Measurements from ENCODE around the gene TMEM270. TPM values are rescaled to one million over a fixed set of nuclear protein-coding genes. Genes with fewer than 3 reads are reported as not detected.

The TMEM270 gene
- total RNA-seq, 1 donor from 2014 or later: not detected

DNA sequence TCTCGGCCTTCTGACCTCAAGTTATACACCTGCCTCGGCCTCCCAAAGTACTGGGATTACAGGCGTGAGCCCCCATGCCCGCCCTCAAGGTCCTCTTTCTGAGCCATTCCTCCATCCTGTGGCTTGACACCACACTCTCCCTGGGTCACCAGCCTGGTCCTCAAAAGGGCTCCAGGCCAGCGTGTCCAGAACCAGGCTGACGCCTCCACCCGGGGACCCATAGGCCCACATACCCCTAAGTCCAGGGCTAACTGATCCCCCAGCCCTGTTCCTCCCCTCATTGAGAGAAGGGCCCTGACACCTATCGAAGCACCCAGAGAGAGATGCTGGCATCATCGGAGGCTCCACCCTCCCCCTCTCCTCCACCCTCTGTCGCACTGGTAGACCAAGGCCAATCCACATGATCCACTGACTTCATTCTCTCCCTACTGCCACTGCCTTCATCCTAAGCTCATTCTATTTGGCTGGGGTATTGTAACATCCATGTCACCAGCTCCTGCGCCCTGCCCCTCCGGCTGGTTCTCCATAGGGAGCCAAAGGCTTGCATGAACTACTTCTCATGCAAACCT lies 46.7 kb downstream of the TMEM270 start:
- no peak overlapping the region for H3K27ac Mint-ChIP-seq (ENCODE audit: unreplicated experiment)
- H3K4me3 Mint-ChIP-seq (ENCODE audit: unreplicated experiment): no peak overlapping the region
- no peaks in the 10 kb centered on the region for H3K36me3 Mint-ChIP-seq (ENCODE audit: low read depth, unreplicated experiment)
- peaks cover 5% of the 10 kb centered on the region for H3K27me3 Mint-ChIP-seq (ENCODE audit: unreplicated experiment)
- no peaks in the 10 kb centered on the region for H3K9me3 Mint-ChIP-seq (ENCODE audit: unreplicated experiment)
- no peak for DNase-seq (ENCODE audit: low spot score)
- TF ChIP-seq, protein P1, sequence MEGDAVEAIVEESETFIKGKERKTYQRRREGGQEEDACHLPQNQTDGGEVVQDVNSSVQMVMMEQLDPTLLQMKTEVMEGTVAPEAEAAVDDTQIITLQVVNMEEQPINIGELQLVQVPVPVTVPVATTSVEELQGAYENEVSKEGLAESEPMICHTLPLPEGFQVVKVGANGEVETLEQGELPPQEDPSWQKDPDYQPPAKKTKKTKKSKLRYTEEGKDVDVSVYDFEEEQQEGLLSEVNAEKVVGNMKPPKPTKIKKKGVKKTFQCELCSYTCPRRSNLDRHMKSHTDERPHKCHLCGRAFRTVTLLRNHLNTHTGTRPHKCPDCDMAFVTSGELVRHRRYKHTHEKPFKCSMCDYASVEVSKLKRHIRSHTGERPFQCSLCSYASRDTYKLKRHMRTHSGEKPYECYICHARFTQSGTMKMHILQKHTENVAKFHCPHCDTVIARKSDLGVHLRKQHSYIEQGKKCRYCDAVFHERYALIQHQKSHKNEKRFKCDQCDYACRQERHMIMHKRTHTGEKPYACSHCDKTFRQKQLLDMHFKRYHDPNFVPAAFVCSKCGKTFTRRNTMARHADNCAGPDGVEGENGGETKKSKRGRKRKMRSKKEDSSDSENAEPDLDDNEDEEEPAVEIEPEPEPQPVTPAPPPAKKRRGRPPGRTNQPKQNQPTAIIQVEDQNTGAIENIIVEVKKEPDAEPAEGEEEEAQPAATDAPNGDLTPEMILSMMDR (IDR thresholded peaks at IDR 0.05; ENCODE audit: unreplicated experiment): no peak
- H3K4me1 Mint-ChIP-seq (ENCODE audit: unreplicated experiment): no peaks in the 10 kb centered on the region

GRCh38 chr7:73908123-73908611 lies 47.2 kb downstream of the TMEM270 start:
- Mint-ChIP-seq H3K9me3 (ENCODE audit: unreplicated experiment) (no peaks in the 10 kb centered on the region), H3K4me3 (ENCODE audit: unreplicated experiment) (no peak overlapping the region), H3K4me1 (ENCODE audit: unreplicated experiment) (no peaks in the 10 kb centered on the region), H3K27ac (ENCODE audit: unreplicated experiment) (no peak overlapping the region), H3K36me3 (ENCODE audit: low read depth, unreplicated experiment) (no peaks in the 10 kb centered on the region), H3K27me3 (ENCODE audit: unreplicated experiment) (peaks cover 5% of the 10 kb centered on the region)
- TF ChIP-seq, protein P1 (IDR thresholded peaks at IDR 0.05; ENCODE audit: unreplicated experiment): no peak
- DNase-seq (ENCODE audit: low spot score): no peak

GRCh38 chr7:73909051-73909941 lies 48.3 kb downstream of the TMEM270 start:
- peaks cover 5% of the 10 kb centered on the region for H3K27me3 Mint-ChIP-seq (ENCODE audit: unreplicated experiment)
- no peak overlapping the region for H3K27ac Mint-ChIP-seq (ENCODE audit: unreplicated experiment)
- no peaks in the 10 kb centered on the region for H3K36me3 Mint-ChIP-seq (ENCODE audit: low read depth, unreplicated experiment)
- H3K4me3 Mint-ChIP-seq (ENCODE audit: unreplicated experiment): no peak overlapping the region
- TF ChIP-seq, protein P1 (IDR thresholded peaks at IDR 0.05; ENCODE audit: unreplicated experiment): no peak
- no peak for DNase-seq (ENCODE audit: low spot score)
- H3K4me1 Mint-ChIP-seq (ENCODE audit: unreplicated experiment): no peaks in the 10 kb centered on the region
- no peaks in the 10 kb centered on the region for H3K9me3 Mint-ChIP-seq (ENCODE audit: unreplicated experiment)

DNA sequence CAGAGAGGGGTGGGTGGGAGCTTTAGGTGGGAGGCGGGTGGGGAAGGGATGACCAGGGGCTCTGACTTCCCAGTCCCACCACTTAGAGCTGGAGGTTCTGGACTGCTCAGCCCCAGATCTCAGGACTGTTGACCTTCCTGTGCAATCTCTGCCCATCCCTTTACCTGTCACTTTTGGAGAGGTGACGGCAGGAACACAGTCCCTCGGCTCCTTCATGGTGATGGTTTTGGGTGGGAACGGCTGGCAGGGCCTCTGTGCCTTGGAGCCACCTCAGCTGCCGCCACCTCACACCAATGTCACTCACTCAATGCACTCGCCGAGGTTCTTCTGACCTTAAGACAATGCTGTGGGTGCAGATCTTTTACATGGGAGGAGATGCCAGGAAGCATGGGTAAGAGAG lies 49.0 kb downstream of the TMEM270 start:
- Mint-ChIP-seq H3K9me3 (ENCODE audit: unreplicated experiment) (no peaks in the 10 kb centered on the region), H3K27ac (ENCODE audit: unreplicated experiment) (no peak overlapping the region), H3K4me1 (ENCODE audit: unreplicated experiment) (no peaks in the 10 kb centered on the region), H3K27me3 (ENCODE audit: unreplicated experiment) (peaks cover 5% of the 10 kb centered on the region), H3K36me3 (ENCODE audit: low read depth, unreplicated experiment) (no peaks in the 10 kb centered on the region), H3K4me3 (ENCODE audit: unreplicated experiment) (no peak overlapping the region)
- TF ChIP-seq, protein P1 (IDR thresholded peaks at IDR 0.05; ENCODE audit: unreplicated experiment): no peak
- no peak for DNase-seq (ENCODE audit: low spot score)

DNA sequence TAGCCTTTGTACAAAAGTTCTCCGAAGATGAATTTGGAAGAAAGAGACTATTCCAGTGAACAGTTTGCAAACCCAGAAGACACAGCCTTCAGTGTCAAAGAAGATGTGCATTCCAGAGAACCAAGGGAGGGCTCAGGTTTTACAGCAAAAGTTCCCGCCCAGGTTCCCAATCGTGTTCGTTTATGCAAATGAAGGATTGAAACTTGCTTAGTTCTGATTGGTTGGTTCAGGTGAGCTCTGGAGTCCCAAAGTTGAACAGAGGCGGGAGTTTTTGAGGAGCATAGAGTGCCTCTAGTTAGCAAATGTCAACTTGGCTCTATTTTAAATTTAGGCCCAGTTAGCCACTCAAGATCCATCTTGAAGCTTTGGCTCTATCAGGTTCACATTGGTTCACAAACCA lies 51.3 kb downstream of the TMEM270 start:
- Mint-ChIP-seq H3K9me3 (ENCODE audit: unreplicated experiment) (no peaks in the 10 kb centered on the region), H3K4me1 (ENCODE audit: unreplicated experiment) (no peaks in the 10 kb centered on the region), H3K27me3 (ENCODE audit: unreplicated experiment) (peaks cover 3% of the 10 kb centered on the region), H3K36me3 (ENCODE audit: low read depth, unreplicated experiment) (no peaks in the 10 kb centered on the region), H3K4me3 (ENCODE audit: unreplicated experiment) (no peak overlapping the region), H3K27ac (ENCODE audit: unreplicated experiment) (no peak overlapping the region)
- TF ChIP-seq, protein P1 (IDR thresholded peaks at IDR 0.05; ENCODE audit: unreplicated experiment): no peak
- DNase-seq (ENCODE audit: low spot score): no peak
